Kidney (tissue), 14 donors: ENCODE measurements around the gene WWC2. TPM values are rescaled to one million over a fixed set of nuclear protein-coding genes. Genes with fewer than 3 reads are reported as not detected.

Experiments used
- DNase-seq, 5 donors: peaks; one replicate each; pipeline ENCODE4 v3.0.0-alpha.2; 2013 to 2020
- FAIRE-seq: peaks from 2 replicates; lab custom pipeline; 2012; peaks lifted over from hg19 to GRCh38; lab: Jason Lieb, UNC
- H3K27ac ChIP-seq, 2 donors: one replicate each; pipeline ENCODE4 v1.7.0; 2013; ENCODE audit warnings: low read depth in 2 of 2, low read length in 2 of 2, inconsistent platforms in 1 of 2
- H3K27me3 ChIP-seq: one replicate; pipeline ENCODE4 v1.7.1; 2013; ENCODE audit warnings: low read length, inconsistent platforms; ENCODE audit not compliant: control insufficient read depth, insufficient read depth
- H3K36me3 ChIP-seq, 3 donors: one replicate each; pipeline versions ENCODE4 v1.7.0 to v1.7.1; 2013; ENCODE audit warnings: low read length in 3 of 3, control low read depth in 1 of 3, inconsistent platforms in 1 of 3; ENCODE audit not compliant: insufficient read depth in 3 of 3, control insufficient read depth in 2 of 3
- H3K4me1 ChIP-seq, 3 donors: one replicate each; pipeline versions ENCODE4 v1.7.0 to v1.7.1; 2013; ENCODE audit warnings: low read length in 3 of 3, inconsistent platforms in 1 of 3, low read depth in 1 of 3; ENCODE audit not compliant: control insufficient read depth in 2 of 3, insufficient read depth in 2 of 3
- H3K4me3 ChIP-seq, 3 donors: one replicate each; pipeline versions ENCODE4 v1.7.0 to v1.8.1; 2013; ENCODE audit warnings: low read length in 3 of 3, control low read depth in 1 of 3, inconsistent platforms in 1 of 3
- H3K9ac ChIP-seq, 3 donors: one replicate each; pipeline versions ENCODE4 v1.7.0 to v1.7.1; 2013; ENCODE audit warnings: low read length in 3 of 3, control low read depth in 1 of 3, inconsistent platforms in 1 of 3
- H3K9me3 ChIP-seq, 3 donors: one replicate each; pipeline versions ENCODE4 v1.7.0 to v1.7.1; 2013; ENCODE audit warnings: low read length in 3 of 3, control low read depth in 1 of 3, inconsistent platforms in 1 of 3; ENCODE audit not compliant: control insufficient read depth in 2 of 3, insufficient read depth in 1 of 3
- CTCF ChIP-seq: IDR thresholded peaks from 3 replicates; pipeline ENCODE4 v1.5.1; 2012; ENCODE audit warnings: mild to moderate bottlenecking, moderate library complexity, borderline replicate concordance; ENCODE audit not compliant: insufficient read depth; ENCODE audit errors: extremely low read depth
- intact Hi-C: fragments of 100-400 bp; cut with DNase I; formaldehyde crosslinking; loops from one replicate; pipeline ENCODE4 v1.11.1; 2022
- polyA plus RNA-seq: library from polyadenylated mRNA; stranded (reverse); fragments of 350-450 nt; fragmentation: Illumina TruSeq; extraction: RNeasy Lipid Tissue Mini Kit (QIAGEN cat#74804); gene quantifications from one replicate; pipeline ENCODE4 v1.2.3, GENCODE V29; 2014; ENCODE audit warnings: low read depth, low replicate concordance; ENCODE audit not compliant: insufficient read depth
- total RNA-seq: library from RNA; stranded (reverse); fragmentation: NEBNext Ultra II Directional; extraction: Animal tissue kit (Norgen Biotek cat#: 25700); gene quantifications from one replicate; pipeline ENCODE4 v1.2.1, GENCODE V29; 2021
- donor health status: control.
- donor health status: control.
- donor health status: control.
- donor health status: control.
- donor health status: control.
- donor health status: DM: yes; HTN: yes; CAD: no.
- donor health status: Normal renal cell carcinoma (clear cell type).

Gene WWC2
- total and polyA plus RNA-seq, 2 donors from 2014 or later, result 10.1 to 59.6 TPM

GRCh38 chr4:183330841-183331240 lies 231.8 kb downstream of the WWC2 start:
- no peaks in the 10 kb centered on the region for H3K27me3 ChIP-seq
- H3K9me3 ChIP-seq, result peaks cover 0 to 14% (median 0%) of the 10 kb centered on the region in 3 donors
- intact Hi-C loops, result no loop called here
- peaks cover 0 to 19% (median 13%) of the 10 kb centered on the region in 3 donors for H3K4me1 ChIP-seq
- TF ChIP-seq CTCF, result no peak
- DNase-seq (no peak), FAIRE-seq (no peak)
- peak overlapping the region in 1 of 2 donors; percentile 57 for H3K27ac ChIP-seq
- no peak overlapping the region for H3K9ac ChIP-seq
- peaks cover 0 to 4% (median 0%) of the 10 kb centered on the region in 3 donors for H3K36me3 ChIP-seq
- no peak overlapping the region for H3K4me3 ChIP-seq

- no peak for TF ChIP-seq CTCF
- FAIRE-seq, result no peak
- Histone ChIP-seq H3K9ac (no peak overlapping the region), H3K4me1 (peaks cover 0 to 19% (median 13%) of the 10 kb centered on the region in 3 donors), H3K27me3 (no peaks in the 10 kb centered on the region), H3K9me3 (peaks cover 0 to 8% (median 0%) of the 10 kb centered on the region in 3 donors), H3K27ac (peak overlapping the region; percentile 33 to 57), H3K4me3 (no peak overlapping the region), H3K36me3 (no peaks in the 10 kb centered on the region)
- intact Hi-C loops, result no loop called here
- peak in 4 of 5 donors; percentile 68 to 83 (median 78) for DNase-seq
Measured at GRCh38 chr4:183332447-183332846, 233.4 kb downstream of the WWC2 start.

- no peaks in the 10 kb centered on the region for H3K36me3 ChIP-seq
- H3K4me3 ChIP-seq, result no peak overlapping the region
- intact Hi-C loops, result no loop called here
- H3K9me3 ChIP-seq, result peaks cover 0 to 8% (median 0%) of the 10 kb centered on the region in 3 donors
- DNase-seq (peak in 1 of 5 donors; percentile 7), FAIRE-seq (no peak)
- no peak overlapping the region for H3K27ac ChIP-seq
- no peaks in the 10 kb centered on the region for H3K27me3 ChIP-seq
- TF ChIP-seq CTCF, result no peak
- H3K4me1 ChIP-seq, result peaks cover 0 to 19% (median 13%) of the 10 kb centered on the region in 3 donors
- H3K9ac ChIP-seq, result no peak overlapping the region
Measured at GRCh38 chr4:183333202-183333601, 234.1 kb downstream of the WWC2 start.

DNA sequence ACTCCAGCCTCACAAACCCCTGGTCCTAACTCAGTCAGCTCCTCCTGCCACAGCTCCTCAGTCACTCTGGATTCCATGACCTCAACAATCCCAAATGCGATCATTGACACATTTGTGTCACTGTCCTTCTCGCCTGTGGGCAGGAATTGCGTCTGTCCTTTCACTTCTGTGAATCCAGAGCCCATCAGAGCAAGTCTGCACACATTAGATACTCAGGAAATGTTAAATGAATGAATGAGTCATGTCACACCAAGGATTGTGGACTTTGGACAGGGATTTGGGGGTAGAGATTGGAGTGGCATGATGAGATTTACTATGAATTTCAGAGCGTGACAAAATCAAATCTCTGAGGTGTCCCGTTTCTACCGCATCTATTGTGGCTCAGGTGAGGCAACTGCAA lies 234.9 kb downstream of the WWC2 start:
- peaks cover 0 to 19% (median 13%) of the 10 kb centered on the region in 3 donors for H3K4me1 ChIP-seq
- H3K27me3 ChIP-seq, result no peaks in the 10 kb centered on the region
- FAIRE-seq (no peak), DNase-seq (no peak)
- no peak for TF ChIP-seq CTCF
- no peak overlapping the region for H3K9ac ChIP-seq
- peak overlapping the region in 1 of 2 donors; percentile 65 for H3K27ac ChIP-seq
- intact Hi-C loops, result no loop called here
- H3K9me3 ChIP-seq, result peaks cover 0 to 5% (median 0%) of the 10 kb centered on the region in 3 donors
- H3K36me3 ChIP-seq, result no peaks in the 10 kb centered on the region
- no peak overlapping the region for H3K4me3 ChIP-seq
